HCEC 1CT (cell line): ENCODE measurements around the gene CMTM5.

Experiments used
- DNase-seq: peaks from one replicate; pipeline ENCODE4 v3.0.0-alpha.2; 2017

CMTM5 gene

GRCh38 chr14:23358553-23359166 is 18.2 kb upstream of the CMTM5 start:
- DNase-seq = no peak

DNA sequence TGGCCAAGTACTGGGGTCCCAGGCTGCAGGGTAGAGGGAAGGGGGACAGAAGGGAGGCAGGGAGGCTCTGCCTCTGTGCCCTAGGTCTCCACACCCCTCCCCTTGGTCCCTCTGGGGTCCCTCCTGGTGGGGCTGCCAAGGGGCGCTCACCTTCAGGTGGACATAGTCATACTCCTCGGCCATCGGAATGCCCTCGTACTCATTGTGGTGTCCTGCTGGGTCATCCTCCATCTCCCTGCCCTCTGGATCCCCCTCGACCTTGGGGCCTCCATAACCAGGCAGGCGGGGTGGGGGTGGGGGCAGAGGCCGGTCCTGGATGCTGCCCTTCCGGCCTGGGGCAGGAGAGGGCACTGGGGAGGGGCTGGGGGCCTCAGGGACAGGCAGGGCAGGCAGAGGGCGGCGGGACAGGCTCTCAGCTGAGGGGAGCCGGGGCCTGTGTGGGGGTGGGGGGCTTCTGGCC is 17.6 kb upstream of the CMTM5 start:
- no peak for DNase-seq

DNA sequence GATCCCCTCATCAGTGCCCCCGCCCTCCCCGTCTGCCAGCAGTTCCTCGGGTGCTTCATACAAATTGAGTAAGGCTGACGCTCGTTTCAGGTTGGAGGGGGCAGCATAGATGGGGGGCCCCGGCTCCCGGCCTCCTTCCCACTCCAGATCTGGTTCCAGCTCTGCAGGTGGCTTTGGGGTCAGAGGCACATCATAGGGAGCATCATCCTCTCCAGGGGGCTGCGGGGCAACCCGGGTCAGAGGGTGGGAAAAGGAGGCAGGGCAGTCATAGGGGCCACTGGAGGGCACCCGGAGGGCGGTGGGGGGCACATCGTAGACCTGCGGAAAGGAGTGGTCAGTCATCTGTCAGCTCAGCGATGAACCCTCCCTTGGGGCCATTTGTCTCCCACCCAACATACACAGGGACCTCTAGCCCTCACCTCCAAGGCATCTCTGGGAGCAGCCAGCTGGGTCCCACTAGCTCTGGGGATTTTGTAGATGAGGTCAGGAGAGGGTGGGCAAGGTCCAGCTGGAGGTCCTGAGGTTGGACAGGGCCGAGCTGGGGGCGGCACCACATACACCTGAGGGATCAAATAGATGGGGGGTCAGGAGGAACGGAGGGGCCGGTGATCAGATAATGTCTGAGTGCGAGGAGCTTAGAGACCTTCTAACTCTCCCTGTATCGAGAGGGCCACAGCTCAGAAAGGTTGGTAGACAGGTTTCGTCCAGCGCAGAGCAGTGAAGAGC is 17.0 kb upstream of the CMTM5 start:
- DNase-seq = no peak

DNA sequence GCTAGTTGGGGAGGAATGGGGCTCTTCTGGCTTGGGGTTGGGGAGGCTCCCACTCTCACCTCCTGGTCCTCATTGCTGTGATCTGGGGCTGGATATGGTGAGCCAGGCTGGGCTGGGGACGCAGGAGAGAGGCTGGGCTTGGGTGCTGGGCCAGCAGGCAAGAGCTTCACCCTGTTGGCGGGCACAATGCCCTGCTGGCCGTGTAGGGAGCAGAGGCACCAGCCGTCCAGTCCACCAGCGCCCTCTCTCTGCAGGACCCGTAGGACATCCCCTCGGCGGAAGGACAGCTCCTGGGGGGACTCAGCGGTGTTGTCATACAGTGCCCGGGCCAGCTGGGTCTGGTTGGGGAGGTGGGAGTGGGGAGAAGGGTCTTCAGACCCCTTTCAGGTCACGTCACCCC is 16.4 kb upstream of the CMTM5 start:
- no peak for DNase-seq

- no peak for DNase-seq
These were observed 15.5 kb upstream of the CMTM5 start for GRCh38 chr14:23361320-23361719.

DNA sequence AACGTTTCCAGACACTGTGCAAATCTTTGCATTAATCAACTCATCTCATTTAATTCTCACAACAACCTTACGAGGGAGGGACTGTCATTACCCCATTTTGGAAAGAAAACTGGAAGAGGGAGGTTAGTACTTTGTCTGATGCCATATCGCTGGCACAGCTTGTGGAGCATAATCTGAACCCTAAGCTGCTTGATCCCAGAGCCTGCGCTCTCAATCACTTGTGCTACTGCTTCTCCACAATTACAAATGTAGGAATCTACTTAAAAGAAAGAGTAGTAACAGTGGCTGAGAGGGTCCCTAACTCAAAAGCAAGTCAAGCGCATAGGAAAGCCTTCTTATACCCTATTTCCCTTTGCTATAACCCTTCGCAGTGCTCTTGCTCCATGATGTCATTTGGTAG is 15.1 kb upstream of the CMTM5 start:
- DNase-seq = no peak

DNA sequence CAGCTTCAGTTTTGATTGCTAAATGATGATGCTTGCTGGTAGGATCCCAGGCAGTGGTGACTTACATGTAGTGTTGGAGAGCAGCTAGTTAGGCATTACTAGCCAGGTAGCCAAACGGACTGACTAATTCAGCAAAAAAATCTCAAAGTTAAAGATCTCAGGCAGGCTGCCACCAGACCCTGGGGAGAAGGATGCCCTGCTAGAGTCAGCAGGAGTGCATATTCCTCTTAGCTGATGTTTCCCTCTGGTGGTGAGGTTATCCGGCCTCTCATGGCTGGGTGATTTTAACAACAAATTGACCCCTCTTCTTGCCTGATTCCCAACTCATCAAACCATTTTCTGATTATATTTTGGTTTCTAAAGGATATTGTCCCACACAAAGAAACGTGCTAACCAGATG is 14.6 kb upstream of the CMTM5 start:
- no peak for DNase-seq

GRCh38 chr14:23364164-23365035 is 12.4 kb upstream of the CMTM5 start:
- DNase-seq = no peak

DNA sequence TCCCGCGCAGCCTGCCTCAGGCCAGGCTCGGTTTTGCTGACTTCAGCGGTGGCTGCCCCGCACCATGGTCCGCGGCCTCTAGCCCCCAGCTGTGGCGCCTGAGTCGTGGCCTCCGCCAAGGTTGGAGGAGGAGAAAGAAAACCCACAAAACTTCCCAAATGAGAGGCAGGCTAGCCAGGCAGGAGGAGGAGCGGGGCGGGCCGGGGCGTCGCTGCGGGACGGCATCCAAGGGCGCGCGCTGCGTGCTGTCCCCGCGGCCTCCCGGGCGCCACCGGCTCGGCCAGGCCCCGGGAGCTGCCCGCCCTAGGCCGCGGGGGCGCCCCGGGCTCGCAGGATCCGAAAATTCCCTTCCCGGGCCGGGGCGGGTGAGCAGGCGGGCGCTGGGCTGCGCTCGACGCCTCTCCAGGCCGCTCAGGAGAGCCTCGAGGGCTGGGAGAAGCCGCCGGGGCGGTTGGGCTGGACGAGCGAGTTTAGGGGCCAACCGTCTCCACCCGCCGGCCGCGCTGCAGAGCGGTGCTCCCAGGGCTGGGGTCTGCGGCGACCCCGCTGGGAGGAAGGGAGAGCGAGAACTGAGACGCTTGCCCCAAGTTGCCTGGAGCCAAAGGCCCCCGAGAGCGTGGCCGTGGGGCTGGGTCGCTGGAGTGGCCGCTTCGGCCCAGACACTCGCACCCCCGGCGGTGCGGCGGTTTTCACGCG is 11.7 kb upstream of the CMTM5 start, which contains the start of gene EFS:
Gene EFS, minus strand, starts transcription at position 137 of the 696 bp plus-strand sequence. CDS start 147 bp downstream, outside the sequence.
- no peak for DNase-seq

DNA sequence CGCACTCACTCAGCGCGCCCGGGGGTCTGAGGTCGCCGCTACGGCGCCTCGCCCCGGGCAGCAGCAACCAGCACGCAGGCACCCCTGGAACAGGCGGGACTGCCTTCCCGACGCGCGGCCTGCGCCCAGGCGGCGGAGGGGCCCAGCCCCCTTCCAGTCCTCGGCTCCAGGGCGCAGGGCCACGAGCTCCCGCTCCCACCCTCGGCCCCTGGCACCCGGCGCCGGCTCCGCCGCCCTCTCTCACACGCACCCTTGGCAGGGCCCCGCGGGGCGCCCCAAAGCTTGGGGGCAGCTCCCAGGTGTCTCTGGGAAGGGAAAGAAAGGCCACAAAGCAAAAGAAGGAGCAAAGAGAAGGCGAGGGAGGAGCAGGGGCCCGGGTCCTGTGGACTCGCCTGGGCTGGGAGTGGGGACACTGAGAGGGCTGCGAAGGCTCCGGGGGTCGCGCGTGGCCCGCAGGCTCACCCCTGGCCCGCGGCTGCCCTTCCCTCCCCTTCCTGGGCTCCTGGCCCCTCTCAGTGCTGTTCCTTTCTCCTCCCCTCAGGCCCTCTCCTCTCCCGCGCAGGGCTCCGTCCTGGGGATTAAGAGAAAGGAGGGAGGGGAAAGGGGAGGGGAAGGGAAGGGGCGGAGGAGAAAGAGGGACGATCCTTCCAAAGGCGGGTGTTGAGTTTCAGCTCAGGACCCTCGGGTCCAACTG is 11.0 kb upstream of the CMTM5 start:
- DNase-seq = no peak

GRCh38 chr14:23366426-23366921 is 10.4 kb upstream of the CMTM5 start:
- no peak for DNase-seq

DNA sequence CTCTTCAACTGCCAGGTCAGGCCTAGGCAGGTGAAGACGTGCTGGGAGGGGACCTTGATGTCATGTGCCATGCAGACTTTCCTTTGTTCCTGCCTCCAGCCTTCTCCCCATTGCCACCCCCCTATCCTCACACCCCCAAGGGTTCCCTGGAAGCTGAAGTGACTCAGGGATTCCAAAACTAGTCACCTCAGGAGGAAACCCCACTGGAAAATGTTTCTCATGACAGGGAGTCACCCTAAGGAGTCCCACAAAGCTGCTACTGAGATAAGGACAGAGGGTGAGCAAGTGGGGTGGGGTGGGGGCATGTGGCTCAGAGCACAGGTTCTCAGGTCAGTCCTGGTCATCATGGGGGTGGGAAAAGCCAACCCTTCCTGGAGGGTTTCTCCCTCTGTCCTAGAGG is 6.6 kb upstream of the CMTM5 start:
- DNase-seq = no peak

- DNase-seq = no peak
These were observed 5.0 kb upstream of the CMTM5 start for GRCh38 chr14:23371865-23372264.

DNA sequence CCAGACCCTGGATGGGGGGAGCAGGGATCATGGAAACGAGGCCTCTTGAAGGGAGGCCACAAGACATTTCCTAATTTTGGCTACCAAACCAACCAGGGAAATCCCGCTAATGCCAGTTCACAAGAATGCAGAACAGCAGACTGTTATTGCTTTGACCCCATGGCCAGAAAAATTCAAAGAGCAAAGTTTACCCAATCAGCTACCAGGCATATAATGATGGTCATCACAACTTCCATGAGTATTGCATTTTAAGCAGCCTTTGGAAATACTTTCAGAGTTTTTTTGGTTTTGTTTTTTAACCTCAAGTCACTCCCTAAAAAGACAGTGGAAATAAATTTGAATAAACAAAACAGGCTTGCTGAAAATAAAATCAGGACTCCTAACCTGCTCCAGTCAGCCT is 4.3 kb upstream of the CMTM5 start, which contains the start of gene IL25:
Gene IL25, plus strand, starts transcription at position 301 of the 400 bp plus-strand sequence.
- no peak for DNase-seq

GRCh38 chr14:23373041-23373440 is 3.8 kb upstream of the CMTM5 start:
- DNase-seq = no peak

GRCh38 chr14:23375527-23376251 is 1.2 kb upstream of the CMTM5 start:
- DNase-seq = no peak

GRCh38 chr14:23377198-23377550 is 328 bp downstream of the CMTM5 start:
- no peak for DNase-seq

- DNase-seq = no peak
These were observed 1.0 kb downstream of the CMTM5 start for GRCh38 chr14:23377573-23378563.

- DNase-seq = no peak
These were observed 1.9 kb downstream of the CMTM5 start for GRCh38 chr14:23378612-23379220.
